DOHH2 (cell line): ENCODE data around the gene LYPD4.

Experiments
- H3F3A ChIP-seq: fragments of 200-600 bp; sonication (generic), shearing (Covaris generic); 2 replicates; pipeline ENCODE4 v1.6.0; 2016; ENCODE audit warnings: antibody characterized with exemption, mild to moderate bottlenecking; ENCODE audit not compliant: control insufficient read depth, insufficient read depth
- H3K27ac ChIP-seq: fragments of 200-600 bp; sonication (generic); 2 replicates; pipeline ENCODE4 v1.5.1; 2014; ENCODE audit warnings: low read depth, mild to moderate bottlenecking, low read length, moderate library complexity
- H3K27me3 ChIP-seq: fragments of 200-600 bp; sonication (generic); 2 replicates; pipeline ENCODE4 v1.6.1; 2014; ENCODE audit warnings: mild to moderate bottlenecking, low read length, mixed read lengths; ENCODE audit not compliant: control insufficient read depth
- H3K36me3 ChIP-seq: fragments of 200-600 bp; sonication (generic); 2 replicates; pipeline ENCODE4 v1.6.1; 2014; ENCODE audit warnings: mild to moderate bottlenecking, low read length, moderate library complexity, mixed read lengths; ENCODE audit not compliant: control insufficient read depth
- H3K4me1 ChIP-seq: fragments of 200-600 bp; sonication (generic); 2 replicates; pipeline ENCODE4 v1.6.1; 2014; ENCODE audit warnings: mild to moderate bottlenecking, low read length, mixed read lengths; ENCODE audit not compliant: control insufficient read depth
- H3K4me2 ChIP-seq: fragments of 200-600 bp; sonication (generic); 2 replicates; pipeline ENCODE4 v1.6.0; 2014; ENCODE audit warnings: mild to moderate bottlenecking, low read length, moderate library complexity
- H3K4me3 ChIP-seq: fragments of 200-600 bp; sonication (generic); 2 replicates; pipeline ENCODE4 v1.5.1; 2014; ENCODE audit warnings: mild to moderate bottlenecking, low read length, mixed read lengths
- H3K79me2 ChIP-seq: fragments of 200-600 bp; sonication (generic); 2 replicates; pipeline ENCODE4 v1.6.1; 2014; ENCODE audit warnings: mild to moderate bottlenecking, low read length, mixed read lengths; ENCODE audit not compliant: control insufficient read depth
- H3K9me2 ChIP-seq: fragments of 200-600 bp; sonication (generic); replicated peaks from 2 replicates; pipeline ENCODE4 v1.6.1; 2014; ENCODE audit warnings: mild to moderate bottlenecking, low read length, mixed read lengths; ENCODE audit not compliant: control insufficient read depth
- H3K9me3 ChIP-seq: fragments of 200-600 bp; sonication (generic); 2 replicates; pipeline ENCODE4 v1.6.1; 2014; ENCODE audit warnings: antibody characterized with exemption, low read length, mixed read lengths; ENCODE audit not compliant: control insufficient read depth, insufficient read depth
- H4K20me1 ChIP-seq: fragments of 200-600 bp; sonication (generic); 2 replicates; pipeline ENCODE4 v1.6.0; 2014; ENCODE audit warnings: low read depth, mild to moderate bottlenecking, antibody characterized with exemption, low read length, moderate library complexity; ENCODE audit not compliant: control insufficient read depth, insufficient read depth
- EZH2phosphoT487 ChIP-seq: fragments of 200-600 bp; sonication (generic); IDR thresholded peaks from 2 replicates; pipeline ENCODE4 v1.6.1; 2017; ENCODE audit warnings: borderline replicate concordance, mild to moderate bottlenecking, antibody characterized with exemption, low read length, moderate library complexity, mixed read lengths
- TF ChIP-seq, protein P1 (sequence below): fragments of 200-600 bp; sonication (generic); IDR thresholded peaks from one replicate; pipeline ENCODE4 v1.5.1; 2014; ENCODE audit warnings: antibody characterized with exemption, mild to moderate bottlenecking, low read depth, low read length; ENCODE audit not compliant: poor library complexity, severe bottlenecking

LYPD4 gene

DNA sequence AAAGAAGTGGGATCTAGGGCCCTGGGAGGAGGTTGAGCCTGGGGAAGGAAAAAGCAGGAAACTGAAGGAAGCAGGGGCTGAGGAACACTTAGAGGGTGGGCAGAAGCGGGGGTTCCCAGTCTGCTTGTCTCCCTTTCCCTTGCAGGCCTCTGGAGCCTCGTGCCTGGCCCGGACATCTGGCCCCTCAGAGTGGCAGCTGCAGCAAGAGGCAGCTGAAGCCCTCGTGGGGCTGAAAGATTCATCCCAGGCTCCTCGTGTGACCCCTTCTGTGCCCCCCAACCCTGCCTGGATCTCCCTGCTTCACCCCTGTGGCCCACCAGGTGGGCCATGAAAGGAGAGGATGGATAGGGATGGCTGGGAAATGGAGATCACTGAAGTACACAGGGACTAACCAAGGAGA is 5.9 kb upstream of the LYPD4 start:
- H3K27me3 ChIP-seq = peaks cover 29% of the 10 kb centered on the region

DNA sequence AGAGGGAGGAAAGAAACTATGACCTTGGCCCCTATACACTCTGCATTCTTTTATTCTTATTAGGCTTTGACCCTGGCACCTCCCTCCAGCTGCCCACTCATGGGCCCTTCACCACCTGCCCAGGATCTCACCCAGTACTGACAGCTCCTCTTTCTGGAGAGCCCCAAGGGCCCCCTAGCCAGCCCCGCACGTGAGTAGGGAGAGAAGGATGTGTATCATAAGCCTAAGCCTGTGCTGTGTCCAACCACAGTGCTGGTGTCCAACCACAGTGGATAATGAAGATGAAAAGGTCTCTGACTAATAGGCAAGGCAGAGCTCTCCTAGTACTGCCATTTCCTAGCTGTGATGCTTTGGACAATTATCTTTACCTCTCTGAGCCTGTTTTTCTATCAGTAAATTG is 4.6 kb upstream of the LYPD4 start:
- no peak overlapping the region for H3K4me3 ChIP-seq
- no peaks in the 10 kb centered on the region for H3K4me1 ChIP-seq
- TF ChIP-seq, protein P1, sequence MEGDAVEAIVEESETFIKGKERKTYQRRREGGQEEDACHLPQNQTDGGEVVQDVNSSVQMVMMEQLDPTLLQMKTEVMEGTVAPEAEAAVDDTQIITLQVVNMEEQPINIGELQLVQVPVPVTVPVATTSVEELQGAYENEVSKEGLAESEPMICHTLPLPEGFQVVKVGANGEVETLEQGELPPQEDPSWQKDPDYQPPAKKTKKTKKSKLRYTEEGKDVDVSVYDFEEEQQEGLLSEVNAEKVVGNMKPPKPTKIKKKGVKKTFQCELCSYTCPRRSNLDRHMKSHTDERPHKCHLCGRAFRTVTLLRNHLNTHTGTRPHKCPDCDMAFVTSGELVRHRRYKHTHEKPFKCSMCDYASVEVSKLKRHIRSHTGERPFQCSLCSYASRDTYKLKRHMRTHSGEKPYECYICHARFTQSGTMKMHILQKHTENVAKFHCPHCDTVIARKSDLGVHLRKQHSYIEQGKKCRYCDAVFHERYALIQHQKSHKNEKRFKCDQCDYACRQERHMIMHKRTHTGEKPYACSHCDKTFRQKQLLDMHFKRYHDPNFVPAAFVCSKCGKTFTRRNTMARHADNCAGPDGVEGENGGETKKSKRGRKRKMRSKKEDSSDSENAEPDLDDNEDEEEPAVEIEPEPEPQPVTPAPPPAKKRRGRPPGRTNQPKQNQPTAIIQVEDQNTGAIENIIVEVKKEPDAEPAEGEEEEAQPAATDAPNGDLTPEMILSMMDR = no peak
- TF ChIP-seq EZH2phosphoT487 = no peak
- no peak overlapping the region for H3K4me2 ChIP-seq
- H3K27ac ChIP-seq = no peak overlapping the region
- no peaks in the 10 kb centered on the region for H3K79me2 ChIP-seq
- no peaks in the 10 kb centered on the region for H3K9me3 ChIP-seq
- H3K27me3 ChIP-seq = peaks cover 29% of the 10 kb centered on the region
- H3F3A ChIP-seq = no peaks in the 10 kb centered on the region
- no peaks in the 10 kb centered on the region for H3K9me2 ChIP-seq
- no peaks in the 10 kb centered on the region for H3K36me3 ChIP-seq
- H4K20me1 ChIP-seq = no peaks in the 10 kb centered on the region

More for the DNA sequence above, 5.9 kb upstream of the LYPD4 start:
- TF ChIP-seq, protein P1 = no peak
- no peak for TF ChIP-seq EZH2phosphoT487
- Histone ChIP-seq H3K27ac (no peak overlapping the region), H3K79me2 (no peaks in the 10 kb centered on the region), H3K4me3 (no peak overlapping the region), H3K9me3 (no peaks in the 10 kb centered on the region), H3K9me2 (no peaks in the 10 kb centered on the region), H3F3A (no peaks in the 10 kb centered on the region), H3K36me3 (no peaks in the 10 kb centered on the region), H3K4me1 (no peaks in the 10 kb centered on the region), H3K4me2 (no peak overlapping the region), H4K20me1 (no peaks in the 10 kb centered on the region)

DNA sequence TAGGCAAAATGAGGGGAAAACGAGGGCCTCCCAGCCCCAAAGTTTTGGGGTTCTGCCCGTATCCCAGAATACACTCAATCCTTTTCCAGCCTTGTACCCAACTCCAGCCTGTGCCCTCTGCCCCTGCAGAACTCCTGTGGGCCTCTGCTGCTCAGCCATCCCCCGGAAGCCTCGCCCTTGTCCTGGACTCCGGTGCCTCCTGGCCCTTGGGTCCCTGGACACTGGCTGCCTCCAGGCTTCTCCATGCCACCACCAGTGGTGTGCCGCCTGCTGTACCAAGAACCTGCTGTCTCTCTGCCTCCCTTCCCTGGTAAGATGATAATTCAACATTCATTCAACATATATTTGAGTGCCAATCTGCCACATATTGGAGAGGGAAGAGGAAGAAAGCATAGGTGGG is 4.2 kb upstream of the LYPD4 start:
- H3K4me3 ChIP-seq = no peak overlapping the region
- no peaks in the 10 kb centered on the region for H4K20me1 ChIP-seq
- no peaks in the 10 kb centered on the region for H3K9me3 ChIP-seq
- H3K36me3 ChIP-seq = no peaks in the 10 kb centered on the region
- no peak overlapping the region for H3K27ac ChIP-seq
- H3K4me1 ChIP-seq = no peaks in the 10 kb centered on the region
- no peak overlapping the region for H3K4me2 ChIP-seq
- no peaks in the 10 kb centered on the region for H3K79me2 ChIP-seq
- H3K27me3 ChIP-seq = peaks cover 29% of the 10 kb centered on the region
- no peaks in the 10 kb centered on the region for H3K9me2 ChIP-seq
- H3F3A ChIP-seq = no peaks in the 10 kb centered on the region
- TF ChIP-seq, protein P1 = no peak
- no peak for TF ChIP-seq EZH2phosphoT487
